ENCODE data around the gene PDE1C. TPM values are rescaled to one million over a fixed set of nuclear protein-coding genes. Genes with fewer than 3 reads are reported as not detected.

The PDE1C gene
- total and polyA plus RNA-seq, 2 donors: 2.4 to 3.1 TPM

DNA sequence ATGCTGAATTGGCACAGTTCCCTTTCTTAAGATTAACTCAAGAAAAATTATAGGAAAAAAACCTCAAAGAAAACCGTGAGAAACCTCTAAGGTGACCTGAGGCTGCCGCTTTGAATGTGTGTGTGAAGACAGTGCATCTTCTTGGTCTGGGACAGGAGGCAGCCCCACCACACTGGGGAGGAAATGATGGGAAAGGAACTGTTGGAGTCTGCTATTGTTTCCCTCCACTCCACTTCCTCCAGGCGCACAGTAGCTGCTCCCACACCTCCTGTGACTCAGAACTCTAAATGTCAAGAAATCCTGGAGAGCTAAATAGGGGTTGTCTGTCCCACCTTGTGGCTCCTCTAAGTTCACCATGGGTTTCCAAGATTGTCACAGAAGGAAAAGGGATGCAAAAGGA is 179.4 kb downstream of the PDE1C start:
- Histone ChIP-seq H3K4me1 (ENCODE audit: control insufficient read depth in 2 of 2, insufficient read depth in 2 of 2, low read length in 2 of 2) (no peaks in the 10 kb centered on the region), H3K36me3 (ENCODE audit: control insufficient read depth in 2 of 2, insufficient read depth in 2 of 2, low read length in 1 of 2) (no peaks in the 10 kb centered on the region), H3K27ac (ENCODE audit: low read depth in 1 of 2, low read length in 1 of 2) (no peak overlapping the region), H3K27me3 (ENCODE audit: control insufficient read depth in 2 of 2, insufficient read depth in 1 of 2, low read length in 1 of 2) (no peaks in the 10 kb centered on the region), H3K4me3 (ENCODE audit: low read length in 2 of 2) (no peak overlapping the region), H3K9me3 (ENCODE audit: control insufficient read depth in 2 of 2, insufficient read depth in 1 of 2, low read length in 1 of 2) (no peaks in the 10 kb centered on the region)
- DNase-seq (ENCODE audit: low read depth in 6 of 9, low spot score in 9 of 9): no peak
- WGBS: 81% methylated on average over 3 of the region's 3 CpGs

- WGBS: 10% methylated on average over 3 of the region's 3 CpGs
- DNase-seq (ENCODE audit: low read depth in 6 of 9, low spot score in 9 of 9): peak in 1 of 9 donors; percentile 3
- no peak overlapping the region for H3K27ac ChIP-seq (ENCODE audit: low read depth in 1 of 2, low read length in 1 of 2)
Observed at GRCh38 chr7:31890198-31890597, 180.0 kb downstream of the PDE1C start.

DNA sequence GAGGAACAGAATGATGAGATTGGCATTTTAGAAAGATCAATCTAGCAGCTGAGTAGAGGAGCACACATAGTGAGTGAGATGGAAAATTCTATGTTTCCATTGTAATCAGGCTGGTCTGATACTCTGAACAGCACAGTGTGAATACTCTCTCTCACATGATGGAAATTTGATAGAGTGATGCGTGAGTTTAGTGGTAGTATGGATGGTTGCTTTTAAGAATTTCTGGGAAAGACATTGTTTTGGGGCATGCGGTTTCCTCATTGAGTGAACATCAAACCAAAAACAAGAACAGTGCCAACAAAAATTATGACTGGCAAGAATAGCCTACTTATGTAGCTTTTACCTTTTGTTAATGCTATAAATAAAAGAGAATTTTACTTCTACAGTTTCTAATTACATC is 183.2 kb downstream of the PDE1C start:
- WGBS: 97% methylated on average over 2 of the region's 2 CpGs
- Histone ChIP-seq H3K4me3 (ENCODE audit: low read length in 2 of 2) (no peak overlapping the region), H3K36me3 (ENCODE audit: control insufficient read depth in 2 of 2, insufficient read depth in 2 of 2, low read length in 1 of 2) (no peaks in the 10 kb centered on the region), H3K27ac (ENCODE audit: low read depth in 1 of 2, low read length in 1 of 2) (no peak overlapping the region), H3K27me3 (ENCODE audit: control insufficient read depth in 2 of 2, insufficient read depth in 1 of 2, low read length in 1 of 2) (no peaks in the 10 kb centered on the region), H3K4me1 (ENCODE audit: control insufficient read depth in 2 of 2, insufficient read depth in 2 of 2, low read length in 2 of 2) (no peaks in the 10 kb centered on the region), H3K9me3 (ENCODE audit: control insufficient read depth in 2 of 2, insufficient read depth in 1 of 2, low read length in 1 of 2) (no peaks in the 10 kb centered on the region)
- no peak for DNase-seq (ENCODE audit: low read depth in 6 of 9, low spot score in 9 of 9)

More at GRCh38 chr7:31890198-31890597, 180.0 kb downstream of the PDE1C start:
- no peaks in the 10 kb centered on the region for H3K9me3 ChIP-seq (ENCODE audit: control insufficient read depth in 2 of 2, insufficient read depth in 1 of 2, low read length in 1 of 2)
- no peak overlapping the region for H3K4me3 ChIP-seq (ENCODE audit: low read length in 2 of 2)
- H3K27me3 ChIP-seq (ENCODE audit: control insufficient read depth in 2 of 2, insufficient read depth in 1 of 2, low read length in 1 of 2): no peaks in the 10 kb centered on the region
- no peaks in the 10 kb centered on the region for H3K36me3 ChIP-seq (ENCODE audit: control insufficient read depth in 2 of 2, insufficient read depth in 2 of 2, low read length in 1 of 2)
- no peaks in the 10 kb centered on the region for H3K4me1 ChIP-seq (ENCODE audit: control insufficient read depth in 2 of 2, insufficient read depth in 2 of 2, low read length in 2 of 2)

DNA sequence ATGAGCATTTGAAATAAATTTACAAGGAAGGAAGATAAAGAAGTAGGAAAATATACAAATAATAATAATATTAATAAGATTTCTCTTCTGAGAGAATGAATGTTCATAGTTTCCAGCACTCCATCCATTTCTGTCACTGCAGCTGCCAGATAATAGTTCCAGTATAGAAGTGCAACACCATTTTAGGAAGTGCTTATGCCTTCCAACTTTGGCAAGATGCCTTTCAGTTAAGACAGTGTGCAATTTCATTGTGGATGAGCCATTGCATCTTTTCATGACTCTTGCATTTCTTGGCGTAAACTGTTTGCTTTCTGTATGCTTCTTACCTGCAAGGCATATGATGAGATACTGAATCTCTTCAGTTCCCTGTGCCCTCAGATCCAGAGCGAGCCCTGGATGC is 185.0 kb downstream of the PDE1C start:
- no peak overlapping the region for H3K27ac ChIP-seq (ENCODE audit: low read depth in 1 of 2, low read length in 1 of 2)
- WGBS: 95% methylated on average over 2 of the region's 2 CpGs
- DNase-seq (ENCODE audit: low read depth in 6 of 9, low spot score in 9 of 9): no peak
- H3K9me3 ChIP-seq (ENCODE audit: control insufficient read depth in 2 of 2, insufficient read depth in 1 of 2, low read length in 1 of 2): no peaks in the 10 kb centered on the region
- no peak overlapping the region for H3K4me3 ChIP-seq (ENCODE audit: low read length in 2 of 2)
- no peaks in the 10 kb centered on the region for H3K27me3 ChIP-seq (ENCODE audit: control insufficient read depth in 2 of 2, insufficient read depth in 1 of 2, low read length in 1 of 2)
- H3K4me1 ChIP-seq (ENCODE audit: control insufficient read depth in 2 of 2, insufficient read depth in 2 of 2, low read length in 2 of 2): no peaks in the 10 kb centered on the region
- H3K36me3 ChIP-seq (ENCODE audit: control insufficient read depth in 2 of 2, insufficient read depth in 2 of 2, low read length in 1 of 2): no peaks in the 10 kb centered on the region

DNA sequence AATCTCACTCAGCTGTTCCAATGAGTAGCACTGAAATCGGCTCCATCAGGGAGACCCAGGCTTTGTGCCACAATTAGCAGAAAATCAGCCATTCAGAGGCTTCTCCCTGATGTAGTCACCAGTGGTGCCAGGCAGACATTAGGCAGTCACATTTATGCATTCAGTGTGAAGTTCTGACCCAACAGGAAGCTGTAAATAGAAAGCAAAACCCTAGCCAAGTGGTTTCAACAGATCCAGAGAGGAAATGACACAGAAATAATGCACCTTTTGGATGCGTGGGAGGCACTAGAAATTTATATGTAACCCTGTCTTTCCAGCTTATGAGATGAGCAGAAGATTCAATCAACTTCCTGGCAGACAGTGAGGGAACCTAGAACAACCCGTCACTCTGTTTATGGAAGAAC is 186.4 kb downstream of the PDE1C start:
- no peaks in the 10 kb centered on the region for H3K4me1 ChIP-seq (ENCODE audit: control insufficient read depth in 2 of 2, insufficient read depth in 2 of 2, low read length in 2 of 2)
- H3K9me3 ChIP-seq (ENCODE audit: control insufficient read depth in 2 of 2, insufficient read depth in 1 of 2, low read length in 1 of 2): no peaks in the 10 kb centered on the region
- no peaks in the 10 kb centered on the region for H3K36me3 ChIP-seq (ENCODE audit: control insufficient read depth in 2 of 2, insufficient read depth in 2 of 2, low read length in 1 of 2)
- no peaks in the 10 kb centered on the region for H3K27me3 ChIP-seq (ENCODE audit: control insufficient read depth in 2 of 2, insufficient read depth in 1 of 2, low read length in 1 of 2)
- H3K4me3 ChIP-seq (ENCODE audit: low read length in 2 of 2): no peak overlapping the region
- peak in 1 of 9 donors; percentile 2 for DNase-seq (ENCODE audit: low read depth in 6 of 9, low spot score in 9 of 9)
- no peak overlapping the region for H3K27ac ChIP-seq (ENCODE audit: low read depth in 1 of 2, low read length in 1 of 2)
- WGBS: 57% methylated on average over 3 of the region's 3 CpGs

- Histone ChIP-seq H3K4me3 (ENCODE audit: low read length in 2 of 2) (no peak overlapping the region), H3K36me3 (ENCODE audit: control insufficient read depth in 2 of 2, insufficient read depth in 2 of 2, low read length in 1 of 2) (no peaks in the 10 kb centered on the region), H3K27ac (ENCODE audit: low read depth in 1 of 2, low read length in 1 of 2) (no peak overlapping the region), H3K27me3 (ENCODE audit: control insufficient read depth in 2 of 2, insufficient read depth in 1 of 2, low read length in 1 of 2) (no peaks in the 10 kb centered on the region), H3K9me3 (ENCODE audit: control insufficient read depth in 2 of 2, insufficient read depth in 1 of 2, low read length in 1 of 2) (no peaks in the 10 kb centered on the region), H3K4me1 (ENCODE audit: control insufficient read depth in 2 of 2, insufficient read depth in 2 of 2, low read length in 2 of 2) (no peaks in the 10 kb centered on the region)
- 81% methylated on average over 4 of the region's 4 CpGs for WGBS
- DNase-seq (ENCODE audit: low read depth in 6 of 9, low spot score in 9 of 9): no peak
Observed at GRCh38 chr7:31882187-31882586, 188.0 kb downstream of the PDE1C start.

- Histone ChIP-seq H3K27me3 (ENCODE audit: control insufficient read depth in 2 of 2, insufficient read depth in 1 of 2, low read length in 1 of 2) (no peaks in the 10 kb centered on the region), H3K9me3 (ENCODE audit: control insufficient read depth in 2 of 2, insufficient read depth in 1 of 2, low read length in 1 of 2) (no peaks in the 10 kb centered on the region), H3K4me1 (ENCODE audit: control insufficient read depth in 2 of 2, insufficient read depth in 2 of 2, low read length in 2 of 2) (no peaks in the 10 kb centered on the region), H3K4me3 (ENCODE audit: low read length in 2 of 2) (no peak overlapping the region), H3K27ac (ENCODE audit: low read depth in 1 of 2, low read length in 1 of 2) (no peak overlapping the region), H3K36me3 (ENCODE audit: control insufficient read depth in 2 of 2, insufficient read depth in 2 of 2, low read length in 1 of 2) (no peaks in the 10 kb centered on the region)
- 95% methylated on average over 9 of the region's 9 CpGs for WGBS
- no peak for DNase-seq (ENCODE audit: low read depth in 6 of 9, low spot score in 9 of 9)
Observed at GRCh38 chr7:31878875-31879274, 191.3 kb downstream of the PDE1C start.

GRCh38 chr7:31875424-31875823 is 194.8 kb downstream of the PDE1C start:
- no peak overlapping the region for H3K4me3 ChIP-seq (ENCODE audit: low read length in 2 of 2)
- no peak for DNase-seq (ENCODE audit: low read depth in 6 of 9, low spot score in 9 of 9)
- H3K27ac ChIP-seq (ENCODE audit: low read depth in 1 of 2, low read length in 1 of 2): no peak overlapping the region
- no peaks in the 10 kb centered on the region for H3K9me3 ChIP-seq (ENCODE audit: control insufficient read depth in 2 of 2, insufficient read depth in 1 of 2, low read length in 1 of 2)
- no peaks in the 10 kb centered on the region for H3K36me3 ChIP-seq (ENCODE audit: control insufficient read depth in 2 of 2, insufficient read depth in 2 of 2, low read length in 1 of 2)
- H3K4me1 ChIP-seq (ENCODE audit: control insufficient read depth in 2 of 2, insufficient read depth in 2 of 2, low read length in 2 of 2): no peaks in the 10 kb centered on the region
- 59% methylated on average over 2 of the region's 2 CpGs for WGBS
- no peaks in the 10 kb centered on the region for H3K27me3 ChIP-seq (ENCODE audit: control insufficient read depth in 2 of 2, insufficient read depth in 1 of 2, low read length in 1 of 2)

DNA sequence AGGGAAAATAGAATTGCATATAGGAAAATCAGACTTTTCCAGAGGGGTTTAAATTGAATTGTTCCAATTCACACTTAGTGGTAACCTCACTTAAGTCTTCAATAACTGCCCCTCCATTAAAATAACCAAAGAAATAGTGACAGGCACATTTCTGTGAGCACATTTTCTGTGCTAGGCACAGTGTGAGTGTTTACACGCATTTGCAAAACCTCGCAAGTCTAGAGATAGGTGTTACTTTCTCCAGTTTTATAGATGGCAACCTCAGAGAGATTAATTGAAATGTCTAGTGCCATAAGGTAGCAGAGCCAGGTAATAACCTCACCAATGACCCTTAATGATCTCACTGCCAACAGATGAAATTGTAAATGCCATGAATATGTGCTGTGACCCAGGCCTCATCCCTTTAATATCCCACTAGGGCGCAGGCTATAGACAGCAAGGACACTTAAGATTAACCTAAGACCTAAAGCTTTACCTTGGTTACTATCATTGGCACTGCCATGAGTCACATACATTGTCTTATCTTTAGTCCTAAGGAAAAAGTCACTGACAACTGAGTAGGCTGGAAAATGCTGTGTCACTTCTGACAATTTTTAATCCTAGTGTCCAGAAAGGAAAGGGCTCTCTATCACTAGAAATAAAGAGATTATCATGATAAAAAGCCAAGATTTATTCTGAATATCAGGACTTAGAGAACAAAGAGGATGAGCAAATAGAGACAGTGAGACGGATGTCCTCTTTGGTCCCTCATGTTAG is 195.4 kb downstream of the PDE1C start:
- Histone ChIP-seq H3K27me3 (ENCODE audit: control insufficient read depth in 2 of 2, insufficient read depth in 1 of 2, low read length in 1 of 2) (no peaks in the 10 kb centered on the region), H3K4me3 (ENCODE audit: low read length in 2 of 2) (no peak overlapping the region), H3K27ac (ENCODE audit: low read depth in 1 of 2, low read length in 1 of 2) (no peak overlapping the region), H3K9me3 (ENCODE audit: control insufficient read depth in 2 of 2, insufficient read depth in 1 of 2, low read length in 1 of 2) (no peaks in the 10 kb centered on the region), H3K4me1 (ENCODE audit: control insufficient read depth in 2 of 2, insufficient read depth in 2 of 2, low read length in 2 of 2) (no peaks in the 10 kb centered on the region), H3K36me3 (ENCODE audit: control insufficient read depth in 2 of 2, insufficient read depth in 2 of 2, low read length in 1 of 2) (no peaks in the 10 kb centered on the region)
- no peak for DNase-seq (ENCODE audit: low read depth in 6 of 9, low spot score in 9 of 9)
- whole genome bisulfite sequencing: 96% methylated on average over 4 of the region's 4 CpGs
